ENCODE measurements around the gene MCAM. TPM values are rescaled to one million over a fixed set of nuclear protein-coding genes. Genes with fewer than 3 reads are reported as not detected.

Gene MCAM
- total and polyA plus RNA-seq, 7 experiments from 2014 or later, result 0.08 to 5.1 (median 0.60) TPM; not detected in 1

GRCh38 chr11:119300198-119300964 is 16.5 kb downstream of the MCAM start:
- POLR2A ChIA-PET, result interaction anchor here (0.6 to 3.0 kb wide), 6 partner anchors 8 to 206 kb away, joined by 3 to 9 read pairs (median 4); no protein-coding TSS in a partner anchor
- Histone ChIP-seq H3K27me3 (ENCODE audit: control insufficient read depth in 2 of 2, insufficient read depth in 2 of 2, low read length in 2 of 2) (no peaks in the 10 kb centered on the region), H3K36me3 (ENCODE audit: control insufficient read depth in 2 of 3, insufficient read depth in 3 of 3, low read length in 3 of 3) (peaks cover 22 to 73% (median 39%) of the 10 kb centered on the region in 3 experiments), H3K9me3 (ENCODE audit: control insufficient read depth in 2 of 3, low read length in 3 of 3) (no peaks in the 10 kb centered on the region), H3K4me1 (ENCODE audit: control insufficient read depth in 2 of 2, insufficient read depth in 2 of 2, low read length in 2 of 2) (peaks cover 0 to 8% of the 10 kb centered on the region in 2 donors), H3K4me3 (ENCODE audit: low read length) (no peak overlapping the region), H3K27ac (ENCODE audit: low read depth, low read length) (no peak overlapping the region)
- H3K27me3 Mint-ChIP-seq, result no peaks in the 10 kb centered on the region
- CTCF ChIA-PET, result interaction anchor here (0.7 to 1.8 kb wide), 4 partner anchors 21 to 104 kb away, joined by 3 to 5 read pairs (median 3); partner anchors contain the start of gene CBL
- H3K27ac Mint-ChIP-seq, result peak overlapping the region in 6 of 9 donors; percentile 26 to 98 (median 50)
- intact Hi-C loops (cut with micrococcal nuclease), result no loop called here
- DNase-seq (no peak), ATAC-seq (no peak)
- peaks cover 0 to 1% (median 0%) of the 10 kb centered on the region in 11 donors for H3K9me3 Mint-ChIP-seq
- H3K4me1 Mint-ChIP-seq, result peaks cover 8 to 32% (median 19%) of the 10 kb centered on the region in 7 donors
- H3K4me3 Mint-ChIP-seq, result no peak overlapping the region
- peaks cover 27 to 70% (median 41%) of the 10 kb centered on the region in 5 donors for H3K36me3 Mint-ChIP-seq

GRCh38 chr11:119299416-119299815 is 17.5 kb downstream of the MCAM start:
- peak overlapping the region in 2 of 9 donors; percentile 12 to 18 for H3K27ac Mint-ChIP-seq

GRCh38 chr11:119298726-119299125 is 18.2 kb downstream of the MCAM start:
- H3K27me3 Mint-ChIP-seq, result no peaks in the 10 kb centered on the region
- no peaks in the 10 kb centered on the region for H3K27me3 ChIP-seq (ENCODE audit: control insufficient read depth in 2 of 2, insufficient read depth in 2 of 2, low read length in 2 of 2)
- peaks cover 0 to 16% (median 6%) of the 10 kb centered on the region in 7 donors for H3K4me1 Mint-ChIP-seq
- CTCF ChIA-PET, result no interaction called here
- ATAC-seq (no peak), DNase-seq (no peak)
- no peaks in the 10 kb centered on the region for H3K9me3 Mint-ChIP-seq
- H3K27ac ChIP-seq (ENCODE audit: low read depth, low read length), result no peak overlapping the region
- no peaks in the 10 kb centered on the region for H3K4me1 ChIP-seq (ENCODE audit: control insufficient read depth in 2 of 2, insufficient read depth in 2 of 2, low read length in 2 of 2)
- no peak overlapping the region for H3K4me3 ChIP-seq (ENCODE audit: low read length)
- intact Hi-C loops (cut with micrococcal nuclease), result no loop called here
- H3K27ac Mint-ChIP-seq, result peak overlapping the region in 1 of 9 donors; percentile 18
- H3K9me3 ChIP-seq (ENCODE audit: control insufficient read depth in 2 of 3, low read length in 3 of 3), result no peaks in the 10 kb centered on the region
- POLR2A ChIA-PET, result interaction anchor here (1.0 to 3.0 kb wide), 3 partner anchors 10 to 22 kb away, joined by 3 to 9 read pairs (median 4); no protein-coding TSS in a partner anchor
- H3K4me3 Mint-ChIP-seq, result no peak overlapping the region
- H3K36me3 ChIP-seq (ENCODE audit: control insufficient read depth in 2 of 3, insufficient read depth in 3 of 3, low read length in 3 of 3), result peaks cover 27 to 72% (median 39%) of the 10 kb centered on the region in 3 experiments
- peaks cover 25 to 69% (median 34%) of the 10 kb centered on the region in 5 donors for H3K36me3 Mint-ChIP-seq

More at GRCh38 chr11:119299416-119299815, 17.5 kb downstream of the MCAM start:
- no peak overlapping the region for H3K4me3 ChIP-seq (ENCODE audit: low read length)
- Mint-ChIP-seq H3K27me3 (no peaks in the 10 kb centered on the region), H3K4me3 (no peak overlapping the region), H3K4me1 (peaks cover 0 to 22% (median 11%) of the 10 kb centered on the region in 7 donors), H3K9me3 (no peaks in the 10 kb centered on the region), H3K36me3 (peaks cover 27 to 74% (median 39%) of the 10 kb centered on the region in 5 donors)
- no peaks in the 10 kb centered on the region for H3K9me3 ChIP-seq (ENCODE audit: control insufficient read depth in 2 of 3, low read length in 3 of 3)
- CTCF ChIA-PET, result interaction anchor here (1.8 kb wide), 1 partner anchor 22 kb away, joined by 5 read pairs; no protein-coding TSS in a partner anchor
- POLR2A ChIA-PET, result interaction anchor here (0.9 to 3.0 kb wide), 5 partner anchors 9 to 205 kb away, joined by 3 to 9 read pairs (median 4); no protein-coding TSS in a partner anchor
- no peaks in the 10 kb centered on the region for H3K27me3 ChIP-seq (ENCODE audit: control insufficient read depth in 2 of 2, insufficient read depth in 2 of 2, low read length in 2 of 2)
- no peak for ATAC-seq
- DNase-seq, result no peak
- intact Hi-C loops (cut with micrococcal nuclease), result no loop called here
- H3K27ac ChIP-seq (ENCODE audit: low read depth, low read length), result no peak overlapping the region
- no peaks in the 10 kb centered on the region for H3K4me1 ChIP-seq (ENCODE audit: control insufficient read depth in 2 of 2, insufficient read depth in 2 of 2, low read length in 2 of 2)
- H3K36me3 ChIP-seq (ENCODE audit: control insufficient read depth in 2 of 3, insufficient read depth in 3 of 3, low read length in 3 of 3), result peaks cover 27 to 75% (median 39%) of the 10 kb centered on the region in 3 experiments

GRCh38 chr11:119297938-119298337 is 19.0 kb downstream of the MCAM start:
- ChIA-PET CTCF (interaction anchor here (0.6 to 2.6 kb wide), 5 partner anchors 23 to 227 kb away, joined by 3 to 13 read pairs (median 3); no protein-coding TSS in a partner anchor), POLR2A (interaction anchor here (0.6 to 1.2 kb wide), 3 partner anchors 18 to 108 kb away, joined by 3 to 4 read pairs (median 3); no protein-coding TSS in a partner anchor)
- DNase-seq (no peak), ATAC-seq (no peak)
- Mint-ChIP-seq H3K27ac (peak overlapping the region in 3 of 9 donors; percentile 19 to 64 (median 28)), H3K4me1 (peaks cover 0 to 16% (median 6%) of the 10 kb centered on the region in 7 donors), H3K27me3 (no peaks in the 10 kb centered on the region), H3K4me3 (no peak overlapping the region), H3K9me3 (no peaks in the 10 kb centered on the region), H3K36me3 (peaks cover 19 to 64% (median 29%) of the 10 kb centered on the region in 5 donors)
- no peak overlapping the region for H3K27ac ChIP-seq (ENCODE audit: low read depth, low read length)
- no peaks in the 10 kb centered on the region for H3K9me3 ChIP-seq (ENCODE audit: control insufficient read depth in 2 of 3, low read length in 3 of 3)
- no peaks in the 10 kb centered on the region for H3K4me1 ChIP-seq (ENCODE audit: control insufficient read depth in 2 of 2, insufficient read depth in 2 of 2, low read length in 2 of 2)
- H3K36me3 ChIP-seq (ENCODE audit: control insufficient read depth in 2 of 3, insufficient read depth in 3 of 3, low read length in 3 of 3), result peaks cover 27 to 65% (median 39%) of the 10 kb centered on the region in 3 experiments
- intact Hi-C loops (cut with micrococcal nuclease), result no loop called here
- H3K27me3 ChIP-seq (ENCODE audit: control insufficient read depth in 2 of 2, insufficient read depth in 2 of 2, low read length in 2 of 2), result no peaks in the 10 kb centered on the region
- H3K4me3 ChIP-seq (ENCODE audit: low read length), result no peak overlapping the region

- H3K27me3 ChIP-seq (ENCODE audit: control insufficient read depth in 2 of 2, insufficient read depth in 2 of 2, low read length in 2 of 2), result no peaks in the 10 kb centered on the region
- Mint-ChIP-seq H3K36me3 (peaks cover 6 to 47% (median 31%) of the 10 kb centered on the region in 5 donors), H3K9me3 (peaks cover 0 to 3% (median 0%) of the 10 kb centered on the region in 11 donors), H3K4me1 (no peaks in the 10 kb centered on the region), H3K4me3 (no peak overlapping the region), H3K27me3 (no peaks in the 10 kb centered on the region), H3K27ac (peak overlapping the region in 1 of 9 donors; percentile 36)
- peaks cover 0 to 3% (median 0%) of the 10 kb centered on the region in 3 experiments for H3K9me3 ChIP-seq (ENCODE audit: control insufficient read depth in 2 of 3, low read length in 3 of 3)
- CTCF ChIA-PET, result no interaction called here
- POLR2A ChIA-PET, result no interaction called here
- DNase-seq, result no peak
- peaks cover 18 to 47% (median 34%) of the 10 kb centered on the region in 3 experiments for H3K36me3 ChIP-seq (ENCODE audit: control insufficient read depth in 2 of 3, insufficient read depth in 3 of 3, low read length in 3 of 3)
- no peak overlapping the region for H3K4me3 ChIP-seq (ENCODE audit: low read length)
- ATAC-seq, result no peak
- intact Hi-C loops (cut with micrococcal nuclease), result no loop called here
- no peaks in the 10 kb centered on the region for H3K4me1 ChIP-seq (ENCODE audit: control insufficient read depth in 2 of 2, insufficient read depth in 2 of 2, low read length in 2 of 2)
- H3K27ac ChIP-seq (ENCODE audit: low read depth, low read length), result no peak overlapping the region
Observed at GRCh38 chr11:119295178-119295577, 21.8 kb downstream of the MCAM start.

- Mint-ChIP-seq H3K36me3 (peaks cover 5 to 37% (median 25%) of the 10 kb centered on the region in 5 donors), H3K9me3 (peaks cover 0 to 3% (median 0%) of the 10 kb centered on the region in 11 donors), H3K27me3 (no peaks in the 10 kb centered on the region), H3K27ac (no peak overlapping the region), H3K4me3 (no peak overlapping the region), H3K4me1 (no peaks in the 10 kb centered on the region)
- Histone ChIP-seq H3K27me3 (ENCODE audit: control insufficient read depth in 2 of 2, insufficient read depth in 2 of 2, low read length in 2 of 2) (no peaks in the 10 kb centered on the region), H3K4me3 (ENCODE audit: low read length) (no peak overlapping the region), H3K36me3 (ENCODE audit: control insufficient read depth in 2 of 3, insufficient read depth in 3 of 3, low read length in 3 of 3) (peaks cover 12 to 30% (median 18%) of the 10 kb centered on the region in 3 experiments), H3K9me3 (ENCODE audit: control insufficient read depth in 2 of 3, low read length in 3 of 3) (peaks cover 0 to 3% (median 0%) of the 10 kb centered on the region in 3 experiments), H3K4me1 (ENCODE audit: control insufficient read depth in 2 of 2, insufficient read depth in 2 of 2, low read length in 2 of 2) (no peaks in the 10 kb centered on the region), H3K27ac (ENCODE audit: low read depth, low read length) (no peak overlapping the region)
- DNase-seq, result no peak
- intact Hi-C loops (cut with micrococcal nuclease), result no loop called here
- ChIA-PET CTCF (interaction anchor here (0.5 to 2.0 kb wide), 3 partner anchors 14 to 56 kb away, joined by 3 to 5 read pairs (median 4); no protein-coding TSS in a partner anchor), POLR2A (interaction anchor here (1.0 kb wide), 1 partner anchor 9 kb away, joined by 3 read pairs; no protein-coding TSS in a partner anchor)
- no peak for ATAC-seq
Observed at GRCh38 chr11:119293461-119293860, 23.5 kb downstream of the MCAM start.

All from naive thymus-derived CD4-positive, alpha-beta T cell (primary cell).